Stimulated activated CD8-positive, alpha-beta memory T cell treated with anti-CD3 and anti-CD28 coated beads, Interleukin-4, amount 100 ng/mL, for 24 hours (primary cell): ENCODE results near the gene SBNO2.

Experiments
- DNase-seq: peaks from one replicate; pipeline ENCODE4 v3.0.0-alpha.2; 2020; ENCODE audit warnings: low read depth

SBNO2 gene

GRCh38 chr19:1167687-1168571, 6.1 kb downstream of the SBNO2 start:
- DNase-seq, result no peak

- no peak for DNase-seq
Observed at GRCh38 chr19:1166872-1167573, 7.0 kb downstream of the SBNO2 start.

GRCh38 chr19:1164684-1165531, 9.2 kb downstream of the SBNO2 start:
- no peak for DNase-seq

- DNase-seq, result no peak
Observed at GRCh38 chr19:1163934-1164683, 10.0 kb downstream of the SBNO2 start.

GRCh38 chr19:1163283-1163933, 10.7 kb downstream of the SBNO2 start:
- DNase-seq, result no peak

- no peak for DNase-seq
Observed at GRCh38 chr19:1162404-1163282, 11.4 kb downstream of the SBNO2 start.

GRCh38 chr19:1161716-1162115, 12.4 kb downstream of the SBNO2 start:
- DNase-seq, result no peak

GRCh38 chr19:1159864-1160595, 14.0 kb downstream of the SBNO2 start:
- no peak for DNase-seq

- DNase-seq, result no peak
Observed at GRCh38 chr19:1158885-1159448, 15.1 kb downstream of the SBNO2 start.

- DNase-seq, result no peak
Observed at GRCh38 chr19:1157931-1158884, 15.9 kb downstream of the SBNO2 start.

- DNase-seq, result no peak
Observed at GRCh38 chr19:1156830-1157615, 17.0 kb downstream of the SBNO2 start.

GRCh38 chr19:1156305-1156801, 17.7 kb downstream of the SBNO2 start:
- no peak for DNase-seq

GRCh38 chr19:1155352-1156304, 18.4 kb downstream of the SBNO2 start:
- no peak for DNase-seq

- DNase-seq, result no peak
Observed at GRCh38 chr19:1154731-1155351, 19.2 kb downstream of the SBNO2 start.
